Neural cell (in vitro differentiated cells): ENCODE measurements around the gene ZFC3H1.

ENCODE experiments used
- CTCF ChIP-seq: fragments of 450-650 bp; IDR thresholded peaks from 2 replicates; pipeline ENCODE4 v1.5.1; 2014; ENCODE audit warnings: antibody characterized with exemption, mild to moderate bottlenecking, moderate library complexity; ENCODE audit not compliant: poor library complexity, severe bottlenecking
- EP300 ChIP-seq: fragments of 450-650 bp; conservative IDR thresholded peaks from 2 replicates; pipeline ENCODE4 v1.6.1; 2014; ENCODE audit warnings: antibody characterized with exemption, mild to moderate bottlenecking, moderate library complexity; ENCODE audit not compliant: poor library complexity, severe bottlenecking
- EZH2 ChIP-seq: fragments of 200-600, 300-800 bp; shearing (Covaris generic), sonication (generic); IDR thresholded peaks from 2 replicates; pipeline ENCODE4 v1.6.1; 2014; ENCODE audit warnings: antibody characterized with exemption, low read length, borderline replicate concordance, mild to moderate bottlenecking; ENCODE audit not compliant: insufficient read depth, poor library complexity, severe bottlenecking
- MXI1 ChIP-seq: fragments of 450-650 bp; conservative IDR thresholded peaks from 2 replicates; pipeline ENCODE4 v1.6.1; 2014; ENCODE audit warnings: antibody characterized with exemption, mild to moderate bottlenecking; ENCODE audit not compliant: poor library complexity, severe bottlenecking
- POLR2AphosphoS5 ChIP-seq: IDR thresholded peaks from 2 replicates; pipeline ENCODE4 v1.6.1; 2012
- RAD21 ChIP-seq: fragments of 450-650 bp; conservative IDR thresholded peaks from 2 replicates; pipeline ENCODE4 v1.6.1; 2014; ENCODE audit warnings: antibody characterized with exemption, mild to moderate bottlenecking, moderate library complexity
- REST ChIP-seq: IDR thresholded peaks from 2 replicates; pipeline ENCODE4 v1.6.1; 2012; ENCODE audit warnings: borderline replicate concordance
- SMC3 ChIP-seq: fragments of 450-650 bp; conservative IDR thresholded peaks from 2 replicates; pipeline ENCODE4 v1.6.1; 2014; ENCODE audit warnings: antibody characterized with exemption, mild to moderate bottlenecking, moderate library complexity; ENCODE audit not compliant: poor library complexity
- TAF1 ChIP-seq: IDR thresholded peaks from 2 replicates; pipeline ENCODE4 v1.6.1; 2012; ENCODE audit warnings: low read depth

- no peak for TF ChIP-seq CTCF
- no peak for TF ChIP-seq SMC3
- TF ChIP-seq REST: no peak
- no peak for TF ChIP-seq POLR2AphosphoS5
- TF ChIP-seq EZH2: no peak
- TF ChIP-seq TAF1: no peak
- no peak for TF ChIP-seq EP300
- TF ChIP-seq RAD21: no peak
- no peak for TF ChIP-seq MXI1
Measured at GRCh38 chr12:71562676-71563595, 100.7 kb downstream of the ZFC3H1 start.
